Smooth muscle cell (in vitro differentiated cells): ENCODE data around the gene SRP54. TPM values are rescaled to one million over a fixed set of nuclear protein-coding genes. Genes with fewer than 3 reads are reported as not detected.
A peak's percentile ranks its signal among the peaks of the same experiment; 100 is the strongest.
"Not testable (repeated sequence)": the region's sequence is repeated elsewhere in the genome, so short reads cannot be mapped to it uniquely, and the experiment has no call there.

Source experiments
- DNase-seq: peaks from one replicate; lab custom pipeline; 2025; ENCODE audit not compliant: unreplicated experiment; lab: John Stamatoyannopoulos, UW
- H2AFZ ChIP-seq: fragments of 200-600 bp; sonication (generic); 2 replicates; pipeline ENCODE4 v1.6.0; 2016; ENCODE audit warnings: antibody characterized with exemption, low read depth, mild to moderate bottlenecking
- H3F3A ChIP-seq: fragments of 200-600 bp; sonication (generic); 2 replicates; pipeline ENCODE4 v1.6.0; 2017; ENCODE audit warnings: antibody characterized with exemption, low read depth
- H3K27ac ChIP-seq: fragments of 200-600 bp; sonication (generic); 2 replicates; pipeline ENCODE4 v1.5.1; 2016; ENCODE audit warnings: low read depth, mild to moderate bottlenecking
- H3K27me3 ChIP-seq: fragments of 200-600 bp; sonication (generic); 2 replicates; pipeline ENCODE4 v1.6.1; 2016; ENCODE audit warnings: low read depth, mild to moderate bottlenecking
- H3K36me3 ChIP-seq: fragments of 200-600 bp; sonication (generic); 2 replicates; pipeline ENCODE4 v1.5.1; 2016; ENCODE audit warnings: low read depth
- H3K4me1 ChIP-seq: fragments of 200-600 bp; sonication (generic); 2 replicates; pipeline ENCODE4 v1.5.1; 2016; ENCODE audit warnings: low read depth
- H3K4me2 ChIP-seq: fragments of 200-600 bp; sonication (generic); 2 replicates; pipeline ENCODE4 v1.6.0; 2016; ENCODE audit warnings: mild to moderate bottlenecking
- H3K4me3 ChIP-seq: fragments of 200-600 bp; sonication (generic); 2 replicates; pipeline ENCODE4 v1.5.1; 2016; ENCODE audit warnings: mild to moderate bottlenecking
- H3K79me2 ChIP-seq: fragments of 200-600 bp; sonication (generic); 2 replicates; pipeline ENCODE4 v1.6.0; 2016; ENCODE audit warnings: low read depth, mild to moderate bottlenecking
- H3K9ac ChIP-seq: fragments of 200-600 bp; sonication (generic); 2 replicates; pipeline ENCODE4 v1.6.0; 2016; ENCODE audit warnings: low read depth
- H3K9me3 ChIP-seq: fragments of 200-600 bp; sonication (generic); replicated peaks from 2 replicates; pipeline ENCODE4 v1.5.1; 2016; ENCODE audit warnings: low read depth
- H4K20me1 ChIP-seq: fragments of 200-600 bp; sonication (generic); 2 replicates; pipeline ENCODE4 v1.6.0; 2016; ENCODE audit warnings: low read depth
- WGBS: methylation state at CpG from one replicate; pipeline ENCODE4 v1.1.7; 2016; ENCODE audit warnings: low lambda C conversion rate; 5-methylcytosine and 5-hydroxymethylcytosine counted together
- polyA plus RNA-seq: library from polyadenylated mRNA; unstranded; fragments of >200 nt; fragmentation: Nextera tagmentation; extraction: Ambion mirVana; gene quantifications from 2 replicates; pipeline ENCODE4 v1.2.1, GENCODE V29; 2016
- total RNA-seq: library from RNA; depleted of rRNA; stranded (reverse); fragments of >200 nt; gene quantifications from 2 replicates; pipeline ENCODE4 v1.2.3, GENCODE V29; 2014
- TF ChIP-seq, protein P1 (sequence below): fragments of 200-600 bp; sonication (generic); IDR thresholded peaks from 2 replicates; pipeline ENCODE4 v1.5.1; 2017; ENCODE audit warnings: borderline replicate concordance, mild to moderate bottlenecking, antibody characterized with exemption; ENCODE audit not compliant: insufficient read depth, poor library complexity, severe bottlenecking

The SRP54 gene
- total and polyA plus RNA-seq, 2 experiments from 2014 or later, result 76.4 to 111 TPM

DNA sequence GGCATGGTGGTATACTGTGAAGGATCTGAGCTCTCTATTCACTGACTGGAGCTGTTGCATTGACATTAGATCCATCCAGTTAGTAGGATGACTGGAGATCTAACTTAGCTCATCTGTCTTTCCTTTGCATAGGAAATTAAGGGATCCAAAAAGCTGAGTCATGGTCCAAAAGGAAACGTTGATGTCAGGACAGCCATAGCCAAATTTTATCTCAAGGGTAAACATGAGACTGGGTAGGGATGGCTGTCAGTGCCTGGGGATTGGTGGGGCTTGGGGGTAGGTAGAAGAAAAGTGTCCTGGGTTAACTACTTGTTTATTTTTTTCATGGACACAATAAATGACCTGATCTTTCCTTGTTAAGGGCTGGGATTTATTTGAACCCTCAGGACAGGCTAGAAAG is 67.9 kb downstream of the SRP54 start:
- H4K20me1 ChIP-seq, result peaks cover 34% of the 10 kb centered on the region

DNA sequence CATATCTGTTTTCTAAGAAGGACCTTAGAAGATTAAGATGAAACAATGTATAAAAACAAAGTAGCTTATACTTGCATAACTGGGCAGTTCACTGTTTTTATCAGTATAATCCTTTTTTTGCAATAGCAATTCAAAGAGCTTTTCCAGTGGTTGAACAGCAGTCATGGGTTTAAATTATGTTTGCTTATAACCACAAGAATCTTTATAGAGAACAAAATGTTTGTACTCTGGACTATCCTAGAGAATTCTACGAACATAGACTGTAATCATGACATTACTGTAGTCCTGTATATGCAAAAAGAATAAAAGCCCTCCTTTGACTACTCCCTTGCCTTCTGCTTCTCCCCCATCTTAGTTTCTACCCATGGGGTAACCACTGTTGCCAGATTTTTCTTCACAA is 69.0 kb downstream of the SRP54 start:
- H3K4me1 ChIP-seq, result no peaks in the 10 kb centered on the region
- H3K9me3 ChIP-seq, result no peaks in the 10 kb centered on the region
- no peak overlapping the region for H3K9ac ChIP-seq
- no peak overlapping the region for H3K27ac ChIP-seq
- peaks cover 3% of the 10 kb centered on the region for H3K36me3 ChIP-seq
- TF ChIP-seq, protein P1, sequence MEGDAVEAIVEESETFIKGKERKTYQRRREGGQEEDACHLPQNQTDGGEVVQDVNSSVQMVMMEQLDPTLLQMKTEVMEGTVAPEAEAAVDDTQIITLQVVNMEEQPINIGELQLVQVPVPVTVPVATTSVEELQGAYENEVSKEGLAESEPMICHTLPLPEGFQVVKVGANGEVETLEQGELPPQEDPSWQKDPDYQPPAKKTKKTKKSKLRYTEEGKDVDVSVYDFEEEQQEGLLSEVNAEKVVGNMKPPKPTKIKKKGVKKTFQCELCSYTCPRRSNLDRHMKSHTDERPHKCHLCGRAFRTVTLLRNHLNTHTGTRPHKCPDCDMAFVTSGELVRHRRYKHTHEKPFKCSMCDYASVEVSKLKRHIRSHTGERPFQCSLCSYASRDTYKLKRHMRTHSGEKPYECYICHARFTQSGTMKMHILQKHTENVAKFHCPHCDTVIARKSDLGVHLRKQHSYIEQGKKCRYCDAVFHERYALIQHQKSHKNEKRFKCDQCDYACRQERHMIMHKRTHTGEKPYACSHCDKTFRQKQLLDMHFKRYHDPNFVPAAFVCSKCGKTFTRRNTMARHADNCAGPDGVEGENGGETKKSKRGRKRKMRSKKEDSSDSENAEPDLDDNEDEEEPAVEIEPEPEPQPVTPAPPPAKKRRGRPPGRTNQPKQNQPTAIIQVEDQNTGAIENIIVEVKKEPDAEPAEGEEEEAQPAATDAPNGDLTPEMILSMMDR, result no peak
- peaks cover 34% of the 10 kb centered on the region for H4K20me1 ChIP-seq
- no peak overlapping the region for H2AFZ ChIP-seq
- H3K4me3 ChIP-seq, result no peak overlapping the region
- 38% methylated on average over 1 of the region's 1 CpG for WGBS
- H3K27me3 ChIP-seq, result no peaks in the 10 kb centered on the region
- peaks cover 32% of the 10 kb centered on the region for H3K79me2 ChIP-seq
- DNase-seq, result no peak
- no peak overlapping the region for H3K4me2 ChIP-seq
- no peaks in the 10 kb centered on the region for H3F3A ChIP-seq

More for the DNA sequence above, 67.9 kb downstream of the SRP54 start:
- Histone ChIP-seq H3K27ac (peak overlapping the region; percentile 29), H3K4me3 (no peak overlapping the region), H3K9me3 (no peaks in the 10 kb centered on the region), H3K27me3 (no peaks in the 10 kb centered on the region), H3K79me2 (peaks cover 28% of the 10 kb centered on the region), H3K4me2 (no peak overlapping the region), H3K9ac (no peak overlapping the region), H3K36me3 (no peaks in the 10 kb centered on the region), H3K4me1 (no peaks in the 10 kb centered on the region), H3F3A (no peaks in the 10 kb centered on the region), H2AFZ (no peak overlapping the region)
- TF ChIP-seq, protein P1, result no peak
- 29% methylated on average over 1 of the region's 1 CpG for WGBS
- no peak for DNase-seq

DNA sequence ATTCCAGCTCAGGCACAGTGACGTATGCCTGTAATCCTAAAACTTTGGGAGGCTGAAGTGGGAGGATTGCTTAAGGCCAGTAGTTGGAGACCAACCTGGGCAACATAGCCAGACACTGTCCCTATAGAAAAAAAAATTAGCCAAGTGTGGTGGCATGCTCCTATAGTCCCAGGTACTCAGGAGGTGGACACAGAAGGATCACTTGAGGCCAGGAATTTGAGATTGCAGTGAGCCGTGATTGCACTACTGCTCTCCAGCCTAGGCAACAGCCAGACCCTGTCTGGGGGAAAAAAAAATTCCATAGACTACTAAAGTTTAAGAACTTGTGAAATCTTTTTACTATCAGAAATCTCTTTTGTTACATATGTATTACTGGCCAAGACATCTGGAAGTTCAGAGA is 69.8 kb downstream of the SRP54 start:
- Histone ChIP-seq H3K4me3 (no peak overlapping the region), H3K9ac (no peak overlapping the region), H3K4me1 (no peaks in the 10 kb centered on the region), H3F3A (no peaks in the 10 kb centered on the region), H3K27me3 (no peaks in the 10 kb centered on the region), H4K20me1 (peaks cover 35% of the 10 kb centered on the region), H2AFZ (no peak overlapping the region), H3K79me2 (peaks cover 23% of the 10 kb centered on the region), H3K27ac (no peak overlapping the region), H3K9me3 (no peaks in the 10 kb centered on the region), H3K4me2 (no peak overlapping the region), H3K36me3 (peaks cover 3% of the 10 kb centered on the region)
- TF ChIP-seq, protein P1, result no peak
- WGBS, result 91% methylated on average over 2 of the region's 2 CpGs
- no peak for DNase-seq

DNA sequence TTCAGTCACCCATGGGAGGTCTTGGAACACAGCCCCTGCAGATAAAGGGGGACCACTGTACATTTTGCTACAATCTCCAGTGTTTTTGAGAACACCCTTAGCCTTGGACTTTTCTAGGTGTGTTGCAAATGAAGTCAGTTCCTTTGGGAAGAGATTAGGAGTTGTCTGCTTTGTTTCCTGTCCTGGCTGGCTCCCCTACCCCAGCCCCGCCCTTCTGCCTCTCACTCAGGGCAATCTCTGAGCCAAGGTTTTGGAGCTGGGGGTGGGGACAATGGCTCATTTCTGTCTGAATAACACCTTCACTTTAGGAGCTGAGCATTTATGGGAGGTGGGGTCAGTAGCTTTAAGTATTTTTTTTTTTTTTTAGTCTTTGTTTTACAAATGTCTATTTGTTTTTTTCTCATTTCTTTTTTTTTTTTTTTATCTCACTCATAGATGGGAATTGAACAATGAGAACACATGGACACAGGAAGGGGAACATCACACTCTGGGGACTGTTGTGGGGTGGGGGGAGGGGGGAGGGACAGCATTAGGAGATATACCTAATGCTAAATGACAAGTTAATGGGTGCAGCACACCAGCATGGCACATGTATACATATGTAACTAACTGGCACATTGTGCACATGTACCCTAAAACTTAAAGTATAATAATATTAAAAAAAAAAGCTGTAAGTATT is 78.5 kb downstream of the SRP54 start:
- not testable (repeated sequence) for H3K4me1 ChIP-seq

DNA sequence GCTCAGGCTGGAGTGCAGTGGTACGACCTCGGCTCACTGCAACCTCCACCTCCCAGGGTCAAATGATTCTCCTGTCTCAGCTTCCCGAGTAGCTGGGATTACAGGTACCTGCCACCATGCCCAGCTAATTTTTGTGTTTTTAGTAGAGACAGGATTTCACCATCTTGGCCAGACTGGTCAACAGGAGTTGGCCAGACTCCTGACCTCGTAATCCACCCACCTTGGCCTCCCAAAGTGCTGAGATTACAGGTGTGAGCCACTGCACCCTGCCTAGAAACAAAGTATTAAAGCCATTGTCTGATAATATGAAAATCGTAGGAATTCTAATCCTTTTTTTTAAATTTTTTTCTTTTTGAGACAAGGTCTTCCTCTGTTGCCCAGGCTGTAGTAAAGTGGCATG is 82.9 kb downstream of the SRP54 start:
- H3K4me3 ChIP-seq, H3K27me3 ChIP-seq, H2AFZ ChIP-seq, H3K9ac ChIP-seq, H3K4me1 ChIP-seq, DNase-seq, H4K20me1 ChIP-seq, H3K9me3 ChIP-seq, H3K27ac ChIP-seq, H3F3A ChIP-seq, H3K4me2 ChIP-seq: not testable (repeated sequence)
- Histone ChIP-seq H3K36me3 (peaks cover 16% of the 10 kb centered on the region), H3K79me2 (peaks cover 14% of the 10 kb centered on the region)
- 98% methylated on average over 5 of the region's 5 CpGs for WGBS

More for the DNA sequence above, 78.5 kb downstream of the SRP54 start:
- not testable (repeated sequence) for H3K27ac ChIP-seq, H3K36me3 ChIP-seq, H3K4me2 ChIP-seq, H3F3A ChIP-seq, H4K20me1 ChIP-seq, H3K79me2 ChIP-seq, DNase-seq, H2AFZ ChIP-seq, H3K4me3 ChIP-seq, H3K9me3 ChIP-seq, H3K9ac ChIP-seq, H3K27me3 ChIP-seq
- 76% methylated on average over 1 of the region's 1 CpG for WGBS
